ENCODE measurements around the gene LYL1. TPM values are rescaled to one million over a fixed set of nuclear protein-coding genes. Genes with fewer than 3 reads are reported as not detected.

LYL1 gene
- total and polyA plus RNA-seq, 12 donors, result 0.38 to 22.5 (median 9.2) TPM

GRCh38 chr19:13083008-13083404, 19.7 kb downstream of the LYL1 start:
- H3K27ac ChIP-seq, result peak overlapping the region in 1 of 5 donors; percentile 0
- no peak overlapping the region for H3K4me3 ChIP-seq
- H3K9me3 ChIP-seq (replicated peaks in 1 of 3), result no peaks in the 10 kb centered on the region
- no peaks in the 10 kb centered on the region for H3K27me3 ChIP-seq
- intact Hi-C loops (cut with DNase I), result no loop called here
- 66 to 83% (median 78%) methylated on average over 5 to 7 of the region's 7 CpGs for WGBS, 4 donors
- TF ChIP-seq CTCF (IDR thresholded peaks at IDR 0.05) (no peak), POLR2A (IDR thresholded peaks at IDR 0.05) (no peak)
- DNase-seq, result no peak
- no peaks in the 10 kb centered on the region for H3K36me3 ChIP-seq (replicated peaks in 1 of 2)
- no peaks in the 10 kb centered on the region for H3K4me1 ChIP-seq (replicated peaks in 1 of 2)

- intact Hi-C loops (cut with DNase I), result no loop called here
- no peaks in the 10 kb centered on the region for H3K4me1 ChIP-seq (replicated peaks in 1 of 2)
- no peak for DNase-seq
- H3K27me3 ChIP-seq, result no peaks in the 10 kb centered on the region
- 74 to 81% (median 78%) methylated on average over 13 to 14 of the region's 14 CpGs for WGBS, 4 donors
- H3K27ac ChIP-seq, result peak overlapping the region in 1 of 5 donors; percentile 0
- no peak for TF ChIP-seq POLR2A (IDR thresholded peaks at IDR 0.05)
- no peaks in the 10 kb centered on the region for H3K9me3 ChIP-seq (replicated peaks in 1 of 3)
- no peaks in the 10 kb centered on the region for H3K36me3 ChIP-seq (replicated peaks in 1 of 2)
- H3K4me3 ChIP-seq, result no peak overlapping the region
Observed at GRCh38 chr19:13082192-13083007, 20.3 kb downstream of the LYL1 start.

GRCh38 chr19:13079542-13079986, 23.1 kb downstream of the LYL1 start:
- Histone ChIP-seq H3K4me1 (replicated peaks in 1 of 2) (no peaks in the 10 kb centered on the region), H3K36me3 (replicated peaks in 1 of 2) (no peaks in the 10 kb centered on the region), H3K9me3 (replicated peaks in 1 of 3) (no peaks in the 10 kb centered on the region), H3K27ac (peak overlapping the region in 1 of 5 donors; percentile 27), H3K27me3 (no peaks in the 10 kb centered on the region), H3K4me3 (no peak overlapping the region)
- intact Hi-C loops (cut with DNase I), result no loop called here
- no peak for DNase-seq
- 65 to 86% (median 67%) methylated on average over 14 to 16 of the region's 16 CpGs for WGBS, 4 donors
- TF ChIP-seq POLR2A (IDR thresholded peaks at IDR 0.05) (no peak), CTCF (IDR thresholded peaks at IDR 0.05) (no peak)

- no peaks in the 10 kb centered on the region for H3K9me3 ChIP-seq (replicated peaks in 1 of 3)
- H3K4me3 ChIP-seq, result no peak overlapping the region
- peak overlapping the region in 1 of 5 donors; percentile 43 for H3K27ac ChIP-seq
- H3K36me3 ChIP-seq (replicated peaks in 1 of 2), result peaks cover 0 to under 1% of the 10 kb centered on the region in 2 donors
- no peak for TF ChIP-seq CTCF (IDR thresholded peaks at IDR 0.05)
- no peaks in the 10 kb centered on the region for H3K27me3 ChIP-seq
- H3K4me1 ChIP-seq (replicated peaks in 1 of 2), result no peaks in the 10 kb centered on the region
- WGBS, 4 donors, result 78 to 90% (median 83%) methylated on average over 7 to 12 of the region's 12 CpGs
- DNase-seq, result no peak
- intact Hi-C loops (cut with DNase I), result no loop called here
Observed at GRCh38 chr19:13078897-13079541, 23.6 kb downstream of the LYL1 start.

Measured in adrenal gland (tissue), 12 donors.